Measurements from ENCODE around the gene PRR19.

The PRR19 gene

DNA sequence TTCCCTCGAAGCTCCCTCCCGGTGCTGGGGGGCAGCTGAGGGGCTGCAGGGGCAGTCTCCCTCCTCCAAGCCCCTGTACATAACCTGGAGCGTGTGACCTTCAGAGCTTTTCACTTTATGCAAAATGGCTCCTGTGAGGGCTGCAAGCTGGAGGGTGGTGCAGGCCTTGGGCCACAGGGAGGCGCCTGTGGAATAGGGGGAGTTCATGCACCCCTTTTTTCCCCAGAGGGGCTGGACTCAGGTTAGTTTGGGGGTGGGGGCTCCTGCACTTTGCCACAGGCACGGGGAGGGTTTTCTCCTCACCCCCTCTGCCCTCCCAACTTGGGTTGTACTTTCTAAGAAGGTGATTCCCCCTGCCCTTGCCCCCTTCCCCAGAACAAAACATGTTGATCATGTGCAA, 6.6 kb upstream of the PRR19 start:
- DNase-seq (ENCODE audit: low read depth): no peak

DNA sequence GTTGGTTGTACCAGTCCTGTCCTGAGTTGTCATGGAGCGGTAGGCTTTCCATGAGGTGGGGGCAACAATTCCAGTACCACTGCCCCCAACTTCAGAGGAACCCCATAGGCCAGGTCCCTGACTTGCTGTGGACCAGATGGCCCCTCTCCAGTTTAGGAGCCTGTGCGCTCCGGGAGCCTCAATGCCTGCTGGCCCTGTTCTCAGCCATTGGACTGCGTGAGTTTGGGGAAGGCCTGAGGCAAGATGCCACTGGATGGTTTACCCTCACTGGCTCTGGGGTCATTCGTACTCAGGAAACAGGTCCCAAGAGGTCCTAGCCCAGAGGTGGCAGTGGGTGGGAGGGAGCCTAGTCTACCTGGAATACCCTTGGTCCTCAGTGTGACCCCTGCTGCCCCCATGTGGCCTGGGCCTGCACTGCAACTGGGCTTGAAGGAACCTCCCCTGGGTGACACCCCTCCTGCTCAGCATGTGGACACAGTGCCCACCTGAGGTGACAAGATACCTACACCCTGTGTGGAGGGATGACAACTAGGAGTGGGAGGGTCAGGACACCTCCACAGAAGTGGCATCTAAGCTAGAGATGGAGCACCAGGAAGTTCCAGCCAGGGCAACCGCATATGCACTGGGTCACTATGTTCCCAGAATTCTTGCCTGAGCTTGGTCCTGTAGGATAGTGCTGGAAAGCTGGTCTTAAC, 6.0 kb upstream of the PRR19 start:
- no peak for DNase-seq (ENCODE audit: low read depth)

DNA sequence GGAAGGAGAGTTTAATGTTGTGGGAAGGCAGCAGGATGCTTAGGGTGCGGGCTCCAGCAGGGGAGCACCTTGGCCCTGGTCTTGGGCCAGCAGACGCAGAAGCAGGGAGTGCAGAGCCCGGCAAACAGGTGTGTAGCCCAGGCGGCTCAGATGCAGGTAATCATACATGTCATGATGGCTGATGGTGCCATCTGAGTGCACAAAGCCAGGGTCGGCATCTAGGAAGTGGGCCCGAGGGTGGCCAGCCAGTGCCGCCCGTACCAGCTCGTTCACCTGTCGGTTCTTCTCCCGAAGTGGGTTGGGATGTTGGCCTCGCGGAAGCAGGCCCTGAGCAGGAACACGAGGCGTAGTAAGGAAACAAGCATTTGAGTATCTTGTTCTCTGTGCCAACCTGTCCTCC, 4.9 kb upstream of the PRR19 start:
- no peak for DNase-seq (ENCODE audit: low read depth)

DNA sequence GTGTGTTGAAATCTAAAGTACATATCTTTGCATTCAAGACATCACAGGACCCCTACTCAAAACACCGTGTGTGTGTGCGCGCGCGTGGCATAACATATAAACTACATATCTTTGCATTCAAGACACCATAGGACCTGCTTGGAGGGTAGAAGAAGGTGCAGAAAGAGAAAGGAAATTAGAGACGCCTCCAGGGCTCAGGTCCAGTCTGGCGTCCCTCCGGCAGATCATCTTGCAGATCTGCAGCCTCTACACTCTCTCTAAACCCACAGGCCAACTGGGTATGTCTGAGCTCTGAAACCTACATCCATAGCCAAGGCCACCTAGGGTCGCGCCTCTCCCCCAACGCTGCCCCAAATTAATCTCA, 1.2 kb downstream of the PRR19 start:
- DNase-seq (ENCODE audit: low read depth): no peak

DNA sequence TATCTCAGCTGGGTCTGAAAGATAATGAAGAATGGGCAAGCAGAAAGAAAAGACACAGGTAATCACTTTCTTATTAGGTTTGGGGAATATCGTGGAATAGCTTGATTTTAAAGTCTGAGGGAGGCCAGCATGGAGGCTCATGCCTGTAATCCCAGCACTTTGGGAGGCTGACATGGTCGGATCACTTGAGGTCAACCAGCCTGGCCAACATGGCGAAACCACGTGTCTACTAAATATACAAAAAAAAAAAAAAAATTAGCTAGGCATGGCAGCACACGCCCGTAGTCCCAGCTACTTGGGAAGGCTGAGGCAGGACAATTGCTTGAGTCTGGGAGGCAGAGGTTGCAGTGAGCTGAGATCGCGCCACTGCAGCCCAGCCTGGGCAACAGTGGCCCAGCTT, 1.9 kb downstream of the PRR19 start:
- DNase-seq (ENCODE audit: low read depth): no peak

DNA sequence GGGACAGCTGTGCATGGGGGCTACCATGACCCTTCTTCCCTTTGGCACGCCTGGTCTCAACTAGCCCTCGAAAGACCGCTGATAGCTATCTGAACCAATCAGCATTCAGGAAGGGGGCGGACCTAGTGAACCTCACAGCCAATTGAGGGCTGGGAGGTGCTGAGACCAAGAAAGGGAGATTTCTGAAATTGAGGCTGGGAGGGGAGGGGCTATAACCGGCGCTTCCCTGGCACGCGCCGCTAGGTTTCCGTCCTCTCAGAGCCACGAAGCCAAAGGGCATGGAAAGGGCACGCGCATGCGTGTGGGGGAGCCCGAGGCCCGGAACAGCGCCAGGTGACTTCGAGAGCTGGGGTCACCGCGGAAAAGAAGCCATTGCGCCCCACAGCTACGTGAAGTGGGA, 4.7 kb downstream of the PRR19 start:
- no peak for DNase-seq (ENCODE audit: low read depth)

DNA sequence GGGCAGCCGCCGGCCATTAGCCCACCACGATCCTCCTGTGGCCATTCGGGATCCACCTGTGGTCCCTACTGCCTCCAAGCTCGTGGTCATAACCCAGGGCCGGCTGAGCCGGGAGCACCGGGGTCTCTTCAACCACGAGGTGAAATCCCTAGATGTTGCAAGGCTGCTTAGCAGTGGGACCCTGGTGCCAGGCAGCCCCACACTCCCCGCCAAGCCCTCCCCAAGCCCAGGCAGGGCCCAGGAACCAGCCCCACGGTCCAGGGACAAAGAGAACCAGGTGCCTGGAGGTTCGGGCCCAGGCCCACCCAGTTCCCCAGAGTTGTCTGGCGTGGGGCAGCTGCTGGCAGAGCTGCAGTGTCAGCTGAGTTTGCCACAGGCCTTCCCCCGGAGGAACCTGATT, 7.8 kb downstream of the PRR19 start:
- DNase-seq (ENCODE audit: low read depth): no peak

DNA sequence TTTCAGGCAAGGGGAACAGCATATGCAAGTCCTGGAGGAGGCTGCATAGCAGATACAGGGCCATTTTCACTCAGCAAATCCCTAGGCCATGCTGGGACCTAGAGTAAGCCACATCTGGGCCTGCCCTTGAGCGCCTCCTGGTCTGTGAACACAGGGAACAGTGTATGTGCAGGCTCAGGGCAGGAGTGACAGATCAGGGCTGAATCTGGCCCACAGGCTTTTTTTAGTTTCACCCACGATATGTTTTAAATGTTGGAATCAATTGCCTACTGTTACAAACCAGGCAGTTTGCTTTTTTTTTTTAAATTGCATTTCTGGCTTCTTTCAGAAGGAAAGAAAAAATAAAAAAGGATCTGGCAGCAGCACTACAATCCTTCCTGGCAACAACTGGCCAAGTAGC, 9.7 kb downstream of the PRR19 start:
- no peak for DNase-seq (ENCODE audit: low read depth)

DNA sequence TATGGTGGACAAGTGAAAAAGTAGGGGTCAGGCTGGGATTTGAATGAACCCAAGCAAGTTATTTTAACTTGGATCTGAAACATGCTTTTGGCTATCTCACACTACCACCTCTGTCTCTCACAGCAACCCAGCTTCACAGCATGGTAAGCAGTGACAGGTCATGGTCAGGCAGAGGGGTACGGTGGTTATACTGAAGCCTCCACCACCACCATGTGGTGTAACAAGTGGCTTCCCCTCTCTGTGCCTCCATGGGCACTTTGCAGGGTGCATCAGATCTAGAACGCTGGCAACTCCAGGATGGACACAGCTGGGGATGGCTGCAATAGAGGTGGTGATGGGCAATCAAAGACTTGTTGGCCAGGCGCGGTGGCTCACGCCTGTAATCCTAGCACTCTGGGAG, 10.4 kb downstream of the PRR19 start:
- DNase-seq (ENCODE audit: low read depth): no peak

DNA sequence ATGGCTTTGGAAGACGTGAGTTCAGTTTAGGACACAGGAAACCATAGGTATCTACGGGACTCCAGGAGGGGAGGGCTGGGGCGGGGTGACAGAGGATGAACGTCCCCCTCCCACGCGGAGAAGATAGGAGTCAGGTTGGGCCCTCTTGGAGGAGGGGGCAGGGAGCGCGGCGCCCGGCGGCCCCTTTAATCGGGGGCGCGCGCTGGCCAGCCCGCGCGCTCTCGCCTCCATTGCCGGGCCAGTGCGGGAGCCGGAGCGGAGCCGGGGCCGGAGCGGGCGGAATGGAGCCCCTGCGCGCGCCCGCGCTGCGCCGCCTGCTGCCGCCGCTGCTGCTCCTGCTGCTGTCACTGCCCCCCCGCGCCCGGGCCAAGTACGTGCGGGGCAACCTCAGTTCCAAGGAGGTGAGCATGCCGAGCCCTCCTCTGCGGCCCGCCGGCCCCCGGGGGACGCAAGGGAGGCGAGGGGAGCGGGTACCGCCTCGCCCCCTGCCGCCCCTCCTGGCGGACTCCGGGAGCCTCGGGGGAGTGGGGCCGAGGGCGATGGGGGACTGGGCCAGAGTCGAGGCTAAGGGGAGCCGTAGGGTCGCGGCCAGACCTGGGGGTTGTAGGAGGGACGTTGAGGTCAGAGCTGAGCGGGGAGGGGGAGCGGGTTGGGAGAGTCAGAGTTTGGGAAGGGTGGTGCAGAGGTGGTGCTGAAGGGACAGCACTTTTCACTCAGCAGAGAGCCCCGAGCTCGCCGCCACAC, 11.3 kb downstream of the PRR19 start, which contains the start of gene TMEM145:
Gene TMEM145 (plus strand): TSS at position 214 of the 744 bp plus-strand sequence. CDS start 68 bp downstream, at position 282.
- DNase-seq (ENCODE audit: low read depth): no peak

DNA sequence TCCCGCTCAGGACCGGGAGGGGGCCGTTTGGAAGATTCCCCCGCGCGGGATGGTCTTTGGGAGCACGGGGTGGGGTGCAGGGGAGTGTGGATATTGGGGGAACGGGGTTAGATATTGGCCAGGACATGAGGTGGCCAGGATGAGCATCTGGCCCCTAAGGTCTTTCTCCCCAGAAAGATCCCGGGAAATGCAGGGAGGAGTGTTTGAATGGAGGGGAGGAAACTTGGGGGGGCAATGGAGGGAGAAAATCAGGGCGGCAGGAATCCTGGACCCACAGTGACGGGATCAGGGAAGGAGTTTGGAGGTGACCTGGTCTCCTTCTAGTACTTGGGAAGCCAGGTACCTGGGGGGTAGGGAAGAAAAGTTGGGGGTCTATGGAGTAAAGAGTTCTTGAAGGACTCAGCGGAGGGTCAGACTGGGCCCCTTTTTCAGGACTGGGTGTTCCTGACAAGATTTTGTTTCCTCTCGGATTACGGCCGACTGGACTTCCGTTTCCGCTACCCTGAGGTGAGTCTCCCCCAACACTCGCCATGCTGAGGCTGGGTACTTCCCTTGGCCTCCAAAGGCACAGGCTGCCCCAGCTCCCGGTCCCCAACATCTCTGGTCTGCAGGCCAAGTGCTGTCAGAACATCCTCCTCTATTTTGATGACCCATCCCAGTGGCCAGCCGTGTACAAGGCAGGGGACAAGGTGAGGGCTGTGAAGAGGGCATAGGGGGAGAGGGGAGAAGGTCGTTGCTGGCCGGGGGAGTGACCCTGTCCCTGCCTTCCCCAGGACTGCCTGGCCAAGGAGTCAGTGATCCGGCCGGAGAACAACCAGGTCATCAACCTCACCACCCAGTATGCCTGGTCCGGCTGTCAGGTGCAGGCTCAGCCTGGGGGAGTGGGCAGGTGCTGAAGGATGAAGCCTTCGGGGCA, 12.2 kb downstream of the PRR19 start:
- DNase-seq (ENCODE audit: low read depth): no peak

DNA sequence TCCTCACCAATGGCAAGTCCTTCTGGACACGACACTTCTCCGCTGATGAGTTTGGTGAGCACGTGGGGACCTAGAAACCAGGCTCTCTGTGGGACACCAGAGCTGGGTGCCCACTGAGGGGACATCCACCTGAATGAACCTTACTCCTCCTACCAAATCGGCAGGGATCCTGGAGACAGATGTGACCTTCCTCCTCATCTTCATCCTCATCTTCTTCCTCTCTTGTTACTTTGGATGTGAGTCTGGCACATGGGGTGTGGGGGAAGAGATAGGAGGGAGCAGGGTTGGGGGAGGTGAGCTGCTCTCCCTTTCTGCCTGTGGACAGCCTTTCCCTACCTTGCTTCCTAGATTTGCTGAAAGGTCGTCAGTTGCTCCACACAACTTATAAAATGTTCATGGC, 13.1 kb downstream of the PRR19 start:
- DNase-seq (ENCODE audit: low read depth): no peak

DNA sequence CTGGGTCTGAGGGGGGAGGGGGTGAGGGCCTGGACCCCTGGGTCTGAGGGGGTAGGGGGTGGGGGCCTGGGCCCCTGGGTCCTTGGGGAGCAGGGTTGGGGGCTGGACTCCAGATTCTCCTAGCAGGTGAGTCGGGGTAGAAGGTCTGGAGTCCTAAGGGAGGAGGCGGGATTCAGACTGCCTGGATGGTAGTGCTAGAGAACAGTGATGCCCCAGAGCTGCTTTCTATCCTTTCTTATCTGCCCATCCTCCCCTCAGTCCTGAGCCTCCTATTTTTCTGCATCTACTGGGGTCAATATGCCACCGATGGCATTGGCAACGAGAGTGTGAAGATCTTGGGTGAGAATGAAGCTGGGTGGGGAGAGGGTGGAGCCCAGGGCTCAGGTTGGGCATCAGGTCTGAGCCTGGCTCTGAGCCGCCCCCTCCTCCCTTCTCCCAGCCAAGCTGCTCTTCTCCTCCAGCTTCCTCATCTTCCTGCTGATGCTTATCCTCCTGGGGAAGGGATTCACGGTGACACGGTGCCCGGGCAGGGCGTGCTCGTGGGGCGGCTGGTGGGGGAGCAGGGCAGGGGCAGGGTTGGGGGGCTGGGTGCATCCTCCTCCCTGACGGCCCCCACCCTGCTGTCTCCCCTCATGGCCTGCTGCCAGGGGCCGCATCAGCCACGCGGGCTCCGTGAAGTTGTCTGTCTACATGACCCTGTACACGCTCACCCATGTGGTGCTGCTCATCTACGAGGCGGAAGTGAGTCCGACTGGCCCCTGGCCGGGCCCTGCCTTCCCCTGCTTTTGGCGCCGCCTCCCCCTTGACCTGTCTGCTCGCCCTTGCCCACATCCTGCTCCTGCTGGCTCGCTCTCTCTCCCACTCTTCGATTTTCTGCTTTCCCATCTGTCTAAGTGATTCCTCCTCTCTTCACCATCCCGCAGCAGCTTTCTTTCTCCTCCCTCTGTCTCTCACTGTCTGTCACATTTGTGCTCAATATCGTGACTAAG, 14.6 kb downstream of the PRR19 start:
- no peak for DNase-seq (ENCODE audit: low read depth)

DNA sequence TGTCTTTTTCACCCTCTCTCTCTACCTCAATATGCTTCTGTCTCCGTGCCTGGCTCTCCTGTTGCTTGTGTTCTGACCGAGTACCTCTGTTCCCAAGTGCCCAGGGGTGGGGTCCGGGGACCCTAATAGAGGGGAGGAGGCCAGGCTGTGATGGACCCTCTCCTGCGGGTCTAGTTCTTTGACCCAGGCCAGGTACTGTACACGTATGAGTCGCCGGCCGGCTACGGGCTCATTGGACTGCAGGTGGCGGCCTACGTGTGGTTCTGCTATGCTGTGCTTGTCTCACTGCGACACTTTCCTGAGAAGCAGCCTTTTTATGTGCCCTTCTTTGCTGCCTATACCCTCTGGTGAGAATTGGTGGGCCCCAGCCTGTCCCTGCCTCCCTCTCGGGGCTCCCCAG, 15.6 kb downstream of the PRR19 start:
- no peak for DNase-seq (ENCODE audit: low read depth)

DNA sequence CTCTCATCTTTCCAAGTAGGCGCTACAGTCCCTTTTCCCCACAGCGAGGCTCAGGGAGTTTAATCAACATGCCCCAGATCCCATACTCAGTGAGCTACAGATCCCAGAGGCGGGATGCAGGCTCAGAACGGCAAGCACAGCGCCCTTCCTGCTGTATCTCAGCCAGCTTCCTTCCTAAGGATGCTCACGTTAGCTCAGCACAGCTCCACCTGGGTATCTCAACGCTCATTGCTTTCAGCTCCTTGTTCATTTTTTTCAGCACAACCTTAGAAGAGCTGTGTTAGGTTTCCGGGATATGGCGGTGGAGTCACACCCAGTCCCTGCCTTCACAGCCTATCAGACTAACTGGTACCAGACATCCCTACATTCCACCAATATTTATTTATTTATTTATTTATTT, 20.4 kb downstream of the PRR19 start:
- DNase-seq (ENCODE audit: low read depth): no peak

DNA sequence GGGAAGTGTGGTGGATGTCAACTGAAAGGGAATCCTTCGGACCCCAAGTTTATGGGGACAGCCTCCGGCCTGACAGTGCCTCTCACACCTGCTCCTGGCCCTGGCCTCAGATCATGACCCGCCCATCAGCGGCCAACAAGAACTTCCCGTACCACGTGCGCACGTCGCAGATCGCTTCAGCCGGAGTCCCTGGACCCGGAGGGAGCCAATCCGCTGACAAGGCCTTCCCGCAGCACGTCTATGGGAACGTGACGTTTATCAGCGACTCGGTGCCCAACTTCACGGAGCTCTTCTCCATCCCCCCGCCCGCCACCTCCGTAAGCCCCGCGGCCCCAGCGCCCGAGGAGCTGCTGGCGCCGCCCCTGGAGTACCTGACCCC, 21.5 kb downstream of the PRR19 start:
- DNase-seq (ENCODE audit: low read depth): no peak

DNA sequence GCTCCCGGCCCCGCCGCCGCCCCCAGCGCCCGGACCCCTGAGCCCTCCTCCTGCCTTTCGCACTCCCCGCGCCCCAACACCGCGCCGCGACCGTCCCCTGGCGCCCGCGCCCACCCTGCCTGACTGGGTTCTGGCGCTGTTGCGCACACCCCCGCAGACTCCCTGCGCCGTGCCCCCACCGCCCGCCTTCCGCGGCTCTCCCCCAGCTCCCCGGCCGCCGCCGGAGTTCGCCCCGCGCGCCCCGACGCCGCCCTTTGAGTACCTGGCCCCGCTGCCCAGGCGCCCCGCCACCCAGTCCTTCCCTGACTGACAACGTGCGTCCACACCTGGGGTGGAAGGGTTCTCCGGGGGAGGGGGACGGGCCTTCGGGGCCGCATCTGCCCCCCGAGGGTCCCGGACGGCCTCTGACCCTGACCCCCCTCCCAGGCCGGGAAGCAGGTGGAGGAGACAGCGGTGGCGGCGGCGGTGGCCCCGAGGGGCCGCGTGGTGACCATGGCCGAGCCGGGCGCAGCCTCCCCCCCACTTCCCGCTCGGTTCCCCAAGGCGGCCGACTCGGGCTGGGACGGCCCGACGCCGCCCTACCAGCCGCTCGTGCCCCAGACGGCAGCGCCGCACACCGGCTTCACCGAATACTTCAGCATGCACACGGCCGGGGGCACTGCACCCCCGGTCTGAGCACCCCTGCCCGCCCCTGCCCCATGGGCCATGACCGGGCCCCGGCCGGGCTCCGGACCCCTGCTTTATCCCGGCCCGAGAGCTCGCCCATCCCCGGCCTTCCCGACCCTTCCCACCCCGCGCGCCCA, 22.1 kb downstream of the PRR19 start:
- DNase-seq (ENCODE audit: low read depth): no peak

DNA sequence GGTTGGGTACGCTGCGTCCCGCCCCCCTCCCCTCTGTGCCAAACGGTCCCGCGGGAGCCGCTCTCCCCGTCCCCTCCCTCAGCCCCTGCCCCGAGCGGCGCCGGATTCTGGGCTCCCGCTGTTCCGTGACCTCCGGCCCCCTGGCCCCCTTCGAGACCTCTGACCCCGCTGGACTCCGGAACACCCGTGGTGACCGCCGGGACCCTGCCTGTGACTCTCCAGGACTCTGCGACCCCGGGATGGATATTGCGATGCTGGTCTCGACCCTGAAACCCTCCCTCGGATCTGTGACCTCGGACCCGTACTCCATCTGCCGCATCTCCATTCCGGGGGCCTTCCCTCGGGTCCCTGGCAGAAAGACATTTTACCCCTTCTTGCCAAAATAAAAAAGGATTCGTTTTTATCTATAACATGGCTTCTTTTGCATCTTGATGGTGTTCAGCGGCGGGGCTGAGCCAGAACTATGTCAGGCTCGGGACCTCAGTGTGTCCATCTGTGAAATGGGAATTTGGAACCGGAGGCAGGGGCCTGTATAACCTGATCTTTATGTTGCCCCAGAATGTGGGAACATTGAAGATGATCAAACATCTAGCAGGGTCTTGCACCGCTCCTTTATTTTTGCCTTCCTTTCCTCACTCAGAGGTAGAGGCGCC, 22.8 kb downstream of the PRR19 start:
- DNase-seq (ENCODE audit: low read depth): no peak

DNA sequence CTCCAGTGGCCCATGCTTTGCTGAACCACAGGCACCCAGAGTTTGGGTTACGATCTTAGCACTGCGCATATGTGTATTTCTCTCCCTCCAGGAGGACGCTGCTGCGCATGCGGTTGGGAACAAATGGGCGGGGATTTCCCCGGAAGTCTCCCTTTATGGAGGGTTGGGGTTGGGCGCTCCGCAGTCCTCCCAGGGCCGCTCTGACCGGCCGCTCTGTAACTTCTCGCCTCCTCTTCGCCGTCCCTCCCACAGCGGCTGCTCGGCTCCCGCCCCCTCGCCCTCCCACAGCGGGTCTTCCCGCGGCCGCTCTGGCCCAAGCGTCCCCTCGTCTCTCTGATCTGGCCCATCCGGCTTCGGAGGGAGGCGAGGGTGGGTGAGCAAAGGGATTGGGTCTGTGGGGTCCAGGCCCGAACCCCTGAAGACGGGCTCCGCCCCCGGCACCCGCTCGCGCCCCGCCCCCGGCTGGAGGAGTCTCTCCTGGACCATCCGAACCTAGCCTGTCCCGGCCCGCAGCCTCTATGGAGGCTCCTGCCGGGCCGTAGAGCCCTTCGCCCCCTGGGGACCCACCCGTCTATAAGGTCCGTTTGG, 23.5 kb downstream of the PRR19 start, which contains the start of gene MEGF8:
Gene MEGF8 (plus strand): TSS at position 328 of the 588 bp plus-strand sequence. CDS start 609 bp downstream, outside the sequence.
- DNase-seq (ENCODE audit: low read depth): peak; percentile 98

Data from non-pigmented ciliary epithelial cell (primary cell).